HG02588 (cell line): Measurements from ENCODE around the gene DGKI.
A peak's percentile ranks its signal among the peaks of the same experiment; 100 is the strongest.

Source experiments
- ATAC-seq: cut with Tn5 transposase; IDR thresholded peaks from one replicate; pipeline ENCODE4 v1.9.1; 2021; ENCODE audit warnings: mild to moderate bottlenecking, moderate library complexity; ENCODE audit not compliant: unreplicated experiment

DGKI gene

DNA sequence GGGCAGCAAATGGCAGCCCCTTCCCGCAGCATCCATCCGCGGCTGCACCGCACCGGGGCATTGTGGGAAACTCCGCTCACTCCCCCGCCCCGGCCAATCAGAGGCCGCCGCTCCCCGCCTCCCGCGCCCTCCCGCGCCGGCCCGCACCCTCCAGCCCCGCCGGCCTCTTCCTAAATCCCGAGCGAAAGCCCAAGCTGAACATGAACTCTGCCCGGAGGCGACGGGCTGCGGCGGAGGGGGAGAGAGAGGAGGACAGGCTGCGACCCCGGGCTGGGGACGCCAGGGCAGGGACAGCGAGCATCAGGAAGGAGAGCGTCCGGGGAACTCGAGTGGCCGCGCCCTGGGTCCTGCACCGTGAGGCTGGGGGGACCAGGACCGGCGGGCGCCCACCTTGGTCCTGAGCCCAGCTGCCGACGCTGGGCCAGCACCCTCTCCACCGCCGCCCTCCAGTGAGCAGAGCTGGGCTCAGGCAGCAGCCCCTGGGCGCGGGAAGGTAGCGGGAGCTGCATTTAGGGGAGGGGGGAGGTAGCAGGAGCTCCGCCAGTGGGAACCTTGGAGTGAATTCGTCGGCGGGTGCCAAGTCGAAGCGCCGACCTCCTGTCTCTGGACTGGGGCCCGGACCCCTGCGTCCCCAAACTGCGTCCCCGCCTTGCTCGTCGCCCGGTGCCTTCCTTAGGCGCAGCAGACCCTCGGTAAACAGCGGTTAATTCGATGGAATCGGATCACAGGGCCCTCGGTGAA lies at the start of gene DGKI:
Gene DGKI (minus strand): TSS at position 148 of the 741 bp plus-strand sequence.
- no peak for ATAC-seq

DNA sequence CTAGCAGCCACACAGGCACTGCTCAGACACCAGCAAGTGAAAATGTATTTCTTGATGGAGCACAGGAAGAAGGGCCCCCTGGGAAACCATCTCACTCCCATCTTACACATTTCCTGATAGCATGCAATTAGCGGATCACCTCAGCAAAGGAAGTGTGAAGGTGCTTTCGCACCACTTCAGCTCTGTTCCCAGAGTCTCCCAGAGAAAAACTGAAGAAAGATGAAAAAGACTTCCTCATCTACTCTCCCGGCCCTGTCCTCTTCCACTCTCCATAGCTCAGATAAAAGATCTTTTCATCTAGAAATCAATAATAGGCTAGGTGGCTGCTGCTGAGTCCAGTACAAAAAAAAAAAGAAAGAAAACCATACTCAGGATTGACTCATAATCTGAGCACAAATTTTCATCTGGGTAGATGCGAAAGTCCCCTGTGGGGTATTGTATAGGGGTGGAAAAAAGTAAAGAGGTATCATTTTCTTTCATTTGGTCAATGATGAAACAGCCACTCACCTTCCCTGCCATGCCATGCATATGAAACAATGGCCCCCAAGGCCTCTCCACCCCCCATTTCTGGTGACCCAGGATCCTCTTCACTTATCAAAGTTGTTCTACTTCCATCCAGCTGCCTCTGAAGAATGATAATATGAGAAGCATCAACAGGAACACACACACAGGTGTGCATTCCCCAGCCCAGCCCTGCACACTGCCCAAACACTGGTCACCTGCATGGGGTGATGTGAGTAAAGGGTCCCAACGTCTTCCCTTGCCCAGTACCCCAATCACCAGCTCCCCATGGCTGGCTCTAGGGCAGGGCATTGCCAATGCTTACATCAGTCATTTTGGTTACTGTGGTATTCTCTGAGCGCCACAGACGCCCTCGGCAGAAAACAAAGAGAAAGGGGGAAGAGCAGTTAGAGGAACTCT lies 48.8 kb upstream of the DGKI start:
- peak; percentile 81 for ATAC-seq

DNA sequence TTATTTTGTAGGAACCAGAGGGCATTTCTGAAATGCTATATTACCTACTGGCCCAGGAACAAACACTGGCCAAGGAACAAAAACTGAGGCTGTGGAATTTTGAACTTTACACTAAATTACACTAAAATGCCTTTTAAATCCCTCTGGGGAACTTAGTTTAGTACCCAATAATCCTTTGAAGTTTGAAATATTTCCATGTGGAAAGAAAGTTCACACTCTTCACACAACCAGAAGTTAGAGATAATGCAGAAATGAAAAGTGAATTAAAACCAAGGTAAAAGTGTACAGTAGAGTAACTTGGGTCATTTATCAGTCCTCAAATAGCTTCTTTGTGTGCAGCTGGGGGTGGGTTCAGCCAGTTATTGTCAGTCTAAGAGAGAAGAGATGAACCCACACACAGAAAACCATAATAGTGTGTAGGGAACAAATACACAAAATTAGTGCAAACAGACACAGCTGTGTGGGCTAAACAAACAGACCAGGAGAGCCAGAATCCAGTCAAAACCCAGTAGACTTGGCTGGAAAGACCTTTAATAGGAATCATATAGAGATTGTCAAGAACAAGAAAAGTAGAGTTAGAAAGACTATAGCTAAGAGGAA lies 46.5 kb upstream of the DGKI start:
- ATAC-seq: no peak

DNA sequence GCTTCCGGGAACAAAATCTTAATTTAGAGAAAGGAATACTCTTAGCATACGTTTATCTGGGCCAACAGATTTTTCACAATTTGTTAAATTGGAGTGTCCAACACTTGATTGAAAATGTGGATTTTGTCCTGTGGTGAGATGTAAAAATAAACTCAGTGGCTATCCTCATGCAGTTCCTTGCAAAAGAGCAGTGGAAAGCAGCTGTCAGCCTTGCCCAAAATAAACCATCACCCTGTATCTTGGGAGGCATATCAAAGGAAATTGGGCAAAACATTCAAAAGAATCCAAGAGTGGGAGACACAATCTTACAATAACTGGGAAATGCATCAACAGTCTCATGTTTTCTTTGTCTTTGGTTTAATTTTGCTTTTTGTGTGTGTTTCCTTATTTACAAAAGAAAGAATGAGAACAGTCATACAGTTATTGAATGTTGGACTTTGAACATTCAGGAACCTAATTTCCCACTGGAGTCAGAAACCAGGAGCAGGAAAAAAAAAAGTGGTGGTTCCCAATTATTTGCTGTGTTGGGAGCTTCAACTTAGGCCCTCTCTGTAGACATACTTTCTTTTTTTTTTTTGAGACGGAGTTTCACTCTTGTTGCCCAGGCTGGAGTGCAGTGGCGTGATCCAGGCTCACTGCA lies 44.4 kb upstream of the DGKI start:
- ATAC-seq: no peak

DNA sequence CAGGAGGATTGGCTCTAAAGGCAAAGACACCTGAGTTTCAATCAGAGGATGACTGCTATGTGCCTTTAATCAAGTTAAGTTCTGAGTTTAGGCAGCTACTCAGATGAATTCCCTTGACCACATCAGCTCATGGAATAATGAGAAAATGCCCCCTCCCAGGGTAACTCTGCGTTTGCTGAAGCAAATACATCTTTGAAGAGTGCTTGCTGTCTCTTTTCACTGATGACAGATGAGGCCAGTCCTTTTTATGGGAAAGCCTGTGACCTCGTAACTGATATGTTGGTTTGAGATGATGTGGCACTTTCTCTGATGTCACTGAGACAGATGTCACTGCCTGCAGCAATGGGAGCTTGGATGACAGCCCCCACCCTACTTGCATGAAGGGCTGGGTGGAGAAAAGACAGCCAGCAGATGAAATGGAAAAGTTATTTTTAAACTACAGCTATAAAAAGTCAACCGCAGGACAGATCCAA lies 43.7 kb upstream of the DGKI start:
- no peak for ATAC-seq

DNA sequence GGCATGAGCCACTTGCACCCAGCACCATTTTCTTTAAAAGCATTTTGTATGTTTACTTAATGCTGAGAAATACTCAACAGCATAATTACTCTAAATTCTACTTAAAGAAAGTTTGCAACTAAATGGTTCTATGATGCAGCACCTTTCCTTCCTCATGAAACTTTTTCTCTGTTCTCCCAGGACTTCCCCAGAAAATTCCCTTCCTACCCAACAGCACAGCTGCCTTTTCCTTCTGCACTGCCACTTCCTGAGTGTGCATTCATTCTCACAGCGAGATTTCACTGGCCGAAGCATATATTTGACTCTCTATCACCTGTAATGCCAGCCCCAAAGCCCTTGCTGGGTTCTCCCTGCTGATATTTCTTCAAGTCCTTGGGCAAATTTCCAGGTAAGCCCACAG lies 41.5 kb upstream of the DGKI start:
- no peak for ATAC-seq

DNA sequence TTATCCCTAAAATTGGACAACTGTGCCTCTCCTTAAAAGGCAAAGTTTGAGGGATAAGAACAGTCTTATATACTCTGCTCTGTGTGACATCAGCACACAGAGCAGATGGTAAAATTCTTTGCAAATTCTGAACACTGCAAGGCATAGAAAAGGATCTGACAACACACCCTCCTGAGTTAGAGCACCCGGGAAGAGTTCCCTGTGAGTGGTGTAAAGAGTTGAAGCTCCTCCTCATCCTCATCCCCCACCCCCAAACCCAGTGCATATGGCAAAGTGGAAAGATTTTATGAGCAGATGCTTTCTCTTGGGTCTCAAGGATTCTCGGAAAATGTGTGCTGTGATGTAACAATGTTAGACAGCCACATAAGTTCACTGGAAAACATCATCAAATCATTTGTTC lies 40.0 kb upstream of the DGKI start:
- ATAC-seq: no peak

DNA sequence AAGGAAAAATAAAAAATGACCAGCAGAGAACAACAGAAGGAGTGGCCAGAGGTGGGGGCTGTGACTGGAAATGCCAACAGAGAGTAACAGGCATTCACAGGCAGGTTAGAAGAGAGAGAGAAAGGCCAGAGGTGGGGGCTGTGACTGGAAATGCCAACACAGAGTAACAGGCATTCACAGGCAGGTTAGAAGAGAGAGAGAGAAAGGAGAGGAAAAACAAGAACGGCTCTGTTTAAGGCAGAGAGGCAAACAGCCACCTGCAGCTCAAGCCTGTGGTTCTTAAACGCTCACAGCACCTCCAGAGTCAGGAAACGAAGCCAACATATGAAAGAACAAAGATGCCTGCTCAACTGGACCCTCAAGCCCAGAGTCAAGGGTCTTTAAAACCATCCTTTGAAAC lies 39.5 kb upstream of the DGKI start:
- no peak for ATAC-seq

DNA sequence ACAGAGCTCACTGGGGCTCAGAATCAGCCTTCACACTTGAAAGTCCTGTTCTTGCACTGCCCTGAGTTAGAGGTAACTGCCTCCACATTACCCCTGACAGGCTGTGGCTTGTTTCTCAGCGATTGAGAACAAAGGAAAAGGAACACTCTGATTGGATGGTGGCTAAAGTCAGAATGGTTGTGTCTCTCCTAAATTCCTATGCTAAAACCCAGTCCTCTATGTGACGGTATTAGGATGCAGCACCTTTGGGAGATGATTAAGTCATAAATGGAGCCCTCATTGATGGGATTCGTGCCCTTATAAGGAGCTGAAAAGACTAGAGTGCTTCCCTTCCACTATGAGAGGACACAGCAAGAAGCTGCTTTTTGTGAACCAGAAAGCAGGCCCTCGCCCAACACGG lies 38.9 kb upstream of the DGKI start:
- ATAC-seq: no peak

DNA sequence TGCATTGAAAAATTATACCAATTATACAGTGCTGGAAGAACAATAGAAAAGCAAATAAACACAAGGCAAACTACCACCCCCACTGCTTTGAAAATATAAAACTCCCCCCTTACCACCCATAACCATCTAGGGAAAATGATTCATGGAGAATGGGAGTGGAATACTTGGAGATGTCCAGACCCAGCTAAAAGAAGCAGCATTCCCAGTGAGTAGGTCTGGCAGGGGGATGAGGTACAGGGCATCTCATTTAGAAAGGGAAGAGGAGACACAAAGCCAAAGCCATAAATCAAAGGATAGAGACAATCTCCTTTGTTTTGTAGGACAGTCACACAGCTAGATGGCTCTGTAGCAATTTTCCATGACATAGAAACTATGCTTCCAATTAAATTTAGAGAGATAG lies 36.0 kb upstream of the DGKI start:
- ATAC-seq: no peak

DNA sequence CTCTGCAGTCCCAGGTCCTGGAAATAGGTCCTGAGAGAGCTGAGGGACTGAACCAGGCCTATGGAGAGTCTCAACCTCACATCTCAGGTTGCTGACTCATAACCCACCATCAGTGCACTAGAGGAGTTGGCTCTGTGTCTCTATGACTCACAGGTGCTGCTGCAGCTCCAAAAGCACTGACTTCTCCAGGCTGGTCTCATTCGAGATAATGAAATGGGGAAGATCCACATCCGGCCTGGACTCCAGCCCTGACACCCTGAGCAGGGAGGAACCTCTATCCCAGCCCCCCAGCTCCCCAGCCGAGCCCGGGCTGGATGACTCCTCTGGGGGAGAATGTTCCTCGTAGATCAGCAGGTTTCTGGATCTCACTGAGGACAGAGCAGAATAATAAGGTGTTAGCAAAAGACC lies 35.5 kb upstream of the DGKI start:
- peak; percentile 80 for ATAC-seq

DNA sequence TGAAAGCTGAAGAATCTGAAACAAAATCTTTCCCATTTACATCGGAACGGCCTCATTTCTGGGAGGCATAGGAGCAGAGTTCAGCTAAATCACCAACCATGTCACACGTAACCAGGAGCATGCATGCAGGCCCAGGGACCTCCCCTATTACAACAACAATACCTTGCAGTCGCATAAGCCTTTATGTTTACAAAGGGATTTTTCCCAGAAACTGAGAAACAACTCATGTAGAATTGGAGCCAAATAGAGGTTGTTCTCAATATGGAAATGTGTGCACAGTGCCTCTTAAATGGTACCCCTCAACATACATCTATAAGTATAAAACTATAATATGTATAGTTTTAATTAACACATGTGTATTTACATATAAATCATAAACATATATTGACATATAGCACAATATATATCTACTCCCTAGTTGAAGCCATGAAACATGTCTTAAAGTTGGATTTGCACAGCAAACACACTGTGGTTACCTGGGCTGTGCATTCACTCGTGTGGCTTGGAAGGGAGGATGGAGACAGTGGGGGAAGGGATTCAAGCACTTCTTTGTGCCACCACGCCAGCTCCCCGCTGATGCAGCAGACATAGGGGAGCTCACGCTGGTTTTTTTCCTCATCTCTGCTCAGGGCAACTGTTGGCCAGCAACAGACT lies 35.0 kb upstream of the DGKI start:
- ATAC-seq: peak; percentile 3

DNA sequence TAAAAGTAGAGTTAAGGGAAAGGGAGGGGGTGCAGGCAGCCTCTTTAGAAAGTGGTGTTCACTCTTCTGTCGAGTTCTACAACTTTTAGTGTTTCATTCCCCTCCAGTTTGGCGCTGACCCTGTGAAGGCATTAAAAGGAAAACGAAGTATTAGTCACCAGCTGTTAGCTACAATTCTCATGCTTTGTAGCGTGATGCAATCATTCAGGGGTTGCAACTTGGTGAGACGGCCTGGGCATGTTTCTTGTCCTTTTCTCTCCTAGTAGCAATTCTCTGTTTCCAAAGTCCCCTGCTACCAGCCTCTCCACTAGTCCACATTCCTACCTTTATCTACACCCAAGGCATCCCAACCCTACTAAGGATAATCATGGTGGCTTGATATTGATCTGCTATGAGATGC lies 33.7 kb upstream of the DGKI start:
- no peak for ATAC-seq

DNA sequence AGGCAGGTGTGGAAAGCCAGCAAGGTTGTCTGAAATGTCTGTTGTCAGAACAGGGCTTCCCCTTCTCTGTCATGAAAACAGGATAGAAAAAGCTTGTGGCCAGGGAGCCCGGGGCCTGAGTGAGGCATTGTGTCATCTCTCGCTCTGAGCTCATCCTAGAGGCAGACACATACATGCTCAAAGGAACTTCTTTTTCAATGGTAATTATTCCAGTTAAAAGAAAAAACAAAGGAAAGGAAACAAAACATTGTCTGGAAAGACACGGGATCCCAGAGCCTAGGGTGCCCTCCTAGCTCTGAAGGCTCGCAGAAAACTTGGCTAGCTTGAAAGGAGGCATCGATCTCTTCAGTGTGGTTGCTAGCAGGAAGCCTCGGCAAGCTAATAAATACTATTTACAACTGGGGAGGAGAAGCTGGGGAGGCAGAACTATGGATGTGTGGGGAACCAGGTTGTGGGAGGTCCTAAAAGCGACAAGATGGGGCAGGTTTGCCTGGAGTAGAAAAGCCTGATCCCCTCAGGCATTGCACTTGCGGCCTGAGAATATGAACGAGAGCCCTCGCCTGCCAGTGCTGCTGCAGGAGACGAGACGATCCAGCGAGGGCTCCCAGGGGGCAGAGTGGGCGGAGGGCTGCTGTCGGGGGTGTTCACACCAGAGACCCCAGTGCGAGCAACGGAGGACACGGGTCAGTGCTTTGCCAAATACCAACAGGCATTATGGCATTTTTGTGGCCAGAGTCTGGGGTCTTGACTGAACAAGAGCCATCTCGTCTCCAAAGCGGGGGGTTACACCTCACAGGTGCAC lies 32.8 kb upstream of the DGKI start:
- ATAC-seq: no peak

DNA sequence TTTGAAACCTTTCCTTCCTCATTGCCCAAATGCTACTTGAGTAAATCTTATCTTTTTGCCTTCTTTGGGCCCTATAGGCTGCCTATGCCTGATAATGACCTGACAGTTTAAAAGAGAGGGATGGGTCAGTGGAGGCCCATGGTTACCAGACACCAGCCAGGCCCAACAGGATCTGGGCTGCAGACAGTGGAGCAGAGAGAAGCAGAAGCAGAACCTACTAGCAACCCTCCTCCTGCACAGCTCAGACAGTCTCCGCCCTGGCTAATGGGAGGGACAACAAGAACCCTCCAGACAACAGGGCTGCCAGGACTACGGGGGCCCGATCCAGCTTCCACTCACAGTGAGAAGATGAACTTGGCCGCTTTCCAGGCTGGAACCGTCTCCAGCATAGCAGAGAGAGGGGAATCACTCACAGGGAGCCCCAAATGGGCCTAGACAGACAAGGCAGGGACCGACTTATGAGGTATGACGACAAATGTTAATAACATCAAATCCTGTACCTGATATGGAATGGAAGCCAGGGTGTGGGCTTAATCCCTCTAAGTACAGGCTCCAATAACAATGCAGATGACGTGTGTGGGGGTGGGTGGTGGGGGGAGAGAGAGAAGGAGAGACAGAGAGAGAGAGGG lies 31.7 kb upstream of the DGKI start:
- no peak for ATAC-seq

DNA sequence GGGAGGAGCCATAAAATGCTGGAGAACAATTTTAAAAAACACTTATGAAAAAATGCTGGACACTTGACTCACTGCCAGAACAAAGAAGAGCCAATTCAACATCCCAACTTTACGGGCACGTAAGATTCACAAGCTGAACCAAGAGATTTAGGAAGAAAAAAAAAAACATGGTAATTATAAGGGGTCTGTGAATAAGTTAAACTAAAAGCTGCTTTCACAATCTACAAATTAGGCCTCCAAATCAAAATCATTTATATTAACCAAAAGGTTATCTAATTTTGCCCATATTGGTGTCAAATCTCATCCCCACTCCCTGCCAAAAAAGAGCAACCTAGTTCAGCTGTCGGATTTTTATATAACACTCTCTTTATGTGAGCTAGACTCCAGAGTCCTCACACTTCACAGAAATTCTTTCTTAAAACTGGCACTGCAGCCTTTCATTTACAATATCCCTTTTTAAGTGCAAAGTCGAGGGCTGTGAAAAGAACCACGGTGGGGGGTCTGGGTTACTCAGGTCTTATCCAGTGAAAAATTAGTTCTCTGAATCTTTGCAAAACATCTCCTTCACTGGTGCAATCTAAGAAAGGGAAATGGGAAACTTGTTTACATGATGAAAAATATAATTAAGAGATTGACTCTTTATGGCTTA lies 30.4 kb upstream of the DGKI start:
- no peak for ATAC-seq

DNA sequence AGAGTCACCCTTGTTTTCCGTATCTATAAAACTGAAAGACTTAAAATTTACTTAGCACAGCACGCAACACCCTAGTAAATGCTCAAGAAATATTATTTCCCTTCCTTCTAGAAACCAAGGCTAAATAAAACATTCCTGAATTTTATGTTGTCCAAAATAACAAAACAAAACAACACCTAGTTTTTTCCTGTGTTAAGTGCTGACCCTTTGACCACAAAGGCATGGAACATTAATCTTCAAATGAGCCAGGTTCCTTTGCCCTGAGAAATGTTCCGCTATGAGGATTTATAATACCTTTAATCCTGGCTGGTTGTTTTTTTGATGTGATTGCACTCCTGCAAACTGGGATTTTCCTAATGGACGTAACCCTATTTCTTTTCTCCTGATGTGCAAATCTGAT lies 29.0 kb upstream of the DGKI start:
- ATAC-seq: no peak

DNA sequence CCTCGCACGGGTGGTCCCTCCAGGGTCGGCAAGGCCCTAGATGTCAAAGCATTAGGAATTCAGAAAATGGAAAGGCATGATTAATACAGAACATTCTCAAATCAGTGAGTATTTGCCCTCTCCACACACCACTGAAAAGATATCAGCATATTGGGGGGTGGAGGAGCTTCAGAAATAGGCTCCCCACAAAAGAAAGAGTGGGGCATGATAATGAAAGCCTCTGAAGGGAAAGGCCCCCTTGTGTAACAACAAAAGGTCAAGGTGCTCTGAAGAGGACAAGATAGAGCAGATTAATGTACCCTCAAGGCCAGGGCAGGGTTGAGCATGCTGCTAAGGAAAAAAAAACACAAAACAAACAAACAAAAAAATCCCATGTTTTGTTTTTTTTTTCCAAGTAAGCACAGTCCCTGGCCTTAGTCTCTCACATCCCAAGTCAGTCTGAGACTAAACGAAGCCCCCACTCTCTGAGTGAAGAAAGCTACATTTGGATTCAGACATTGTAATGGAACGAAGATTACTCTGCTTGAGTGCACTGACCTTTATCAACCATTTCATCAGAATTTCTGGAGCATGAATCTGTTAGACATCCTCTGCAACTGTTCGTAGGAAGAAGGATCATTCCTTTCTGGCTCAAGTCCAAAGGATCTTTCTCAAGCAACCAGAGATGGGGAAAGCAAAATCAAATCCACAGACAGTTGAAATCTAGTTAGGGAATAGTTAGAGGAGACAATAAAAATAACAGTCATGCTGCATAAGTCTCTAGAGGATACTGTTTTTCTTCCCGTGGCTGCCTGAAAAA lies 27.4 kb upstream of the DGKI start:
- ATAC-seq: no peak
